IMR-90 (cell line): ENCODE measurements around the gene PMPCA. TPM values are rescaled to one million over a fixed set of nuclear protein-coding genes. Genes with fewer than 3 reads are reported as not detected.

Experiments used
- ATAC-seq: fragments of 200-7000 bp; cut with Tn5 transposase; 2 replicates; pipeline ENCODE4 v1.9.1; 2020; ENCODE audit warnings: low read depth, mild to moderate bottlenecking, moderate library complexity
- BruUV-seq: library from RNA; stranded (reverse); fragments of 400-500 nt; replicated peaks from 2 replicates; lab custom pipeline; 2021; lab: Mats Ljungman, UMichigan
- CTCF ChIA-PET: fragments of 300-600 bp; formaldehyde crosslinking; extraction: SDS; loops from one replicate; lab custom pipeline; 2021; ENCODE audit warnings: antibody characterized with exemption; lab: Yijun Ruan, JAX
- POLR2A ChIA-PET: fragments of 300-600 bp; sonication (Branson Sonifier 250); formaldehyde crosslinking; loops from one replicate; lab custom pipeline; 2022; ENCODE audit warnings: antibody characterized with exemption; ENCODE audit not compliant: unreplicated experiment; lab: Charles Lee
- DNase-seq: peaks from one replicate; pipeline ENCODE4 v3.0.0; 2013
- H2AFZ ChIP-seq: replicated peaks from 2 replicates; pipeline ENCODE3; 2013; ENCODE audit warnings: low read length, mild to moderate bottlenecking; ENCODE audit not compliant: poor library complexity
- H2AK5ac ChIP-seq: 2 replicates; pipeline ENCODE4 v1.6.1; 2013; ENCODE audit warnings: low read depth, low read length, inconsistent platforms
- H2AK9ac ChIP-seq: replicated peaks from 2 replicates; pipeline ENCODE3; 2013; ENCODE audit warnings: mild to moderate bottlenecking, low read depth, low read length, moderate library complexity; ENCODE audit not compliant: poor library complexity
- H2BK120ac ChIP-seq: 2 replicates; pipeline ENCODE4 v1.6.1; 2013; ENCODE audit warnings: low read depth, low read length, inconsistent platforms
- H2BK15ac ChIP-seq: 3 replicates; pipeline ENCODE4 v1.6.1; 2013; ENCODE audit warnings: low read depth, low read length, inconsistent platforms
- H2BK20ac ChIP-seq: 2 replicates; pipeline ENCODE4 v1.6.1; 2013; ENCODE audit warnings: low read depth, mild to moderate bottlenecking, inconsistent platforms, low read length, moderate library complexity
- H2BK5ac ChIP-seq: 2 replicates; pipeline ENCODE4 v1.6.1; 2013; ENCODE audit warnings: mild to moderate bottlenecking, low read depth, low read length, inconsistent platforms; ENCODE audit not compliant: poor library complexity, severe bottlenecking
- H3K14ac ChIP-seq: replicated peaks from 2 replicates; pipeline ENCODE4 v1.6.1; 2013; ENCODE audit warnings: low read depth, low read length, inconsistent platforms
- H3K18ac ChIP-seq: 2 replicates; pipeline ENCODE4 v1.6.1; 2013; ENCODE audit warnings: low read depth, low read length, control low read depth
- H3K23ac ChIP-seq: 2 replicates; pipeline ENCODE4 v1.6.1; 2013; ENCODE audit warnings: low read depth, low read length, inconsistent platforms
- H3K27ac ChIP-seq: 2 replicates; pipeline ENCODE4 v1.5.1; 2013; ENCODE audit warnings: mild to moderate bottlenecking, control low read depth, low read length; ENCODE audit not compliant: insufficient read depth
- H3K27me3 ChIP-seq: 2 replicates; pipeline ENCODE4 v1.6.1; 2013; ENCODE audit warnings: low read length; ENCODE audit not compliant: control insufficient read depth, insufficient read depth
- H3K36me3 ChIP-seq: 2 replicates; pipeline ENCODE4 v1.6.1; 2013; ENCODE audit warnings: low read length, mixed read lengths; ENCODE audit not compliant: control insufficient read depth, insufficient read depth
- H3K4ac ChIP-seq: 2 replicates; pipeline ENCODE4 v1.6.1; 2013; ENCODE audit warnings: low read depth, low read length, inconsistent platforms
- H3K4me1 ChIP-seq: 2 replicates; pipeline ENCODE4 v1.6.1; 2013; ENCODE audit warnings: low read length, mixed read lengths; ENCODE audit not compliant: control insufficient read depth, insufficient read depth
- H3K4me2 ChIP-seq: 2 replicates; pipeline ENCODE4 v1.6.1; 2013; ENCODE audit warnings: low read depth, mild to moderate bottlenecking, control low read depth, low read length, moderate library complexity
- H3K4me3 ChIP-seq: 2 replicates; pipeline ENCODE4 v1.5.1; 2013; ENCODE audit warnings: low read depth, mild to moderate bottlenecking, control low read depth, low read length, moderate library complexity; ENCODE audit not compliant: insufficient read depth
- H3K56ac ChIP-seq: 2 replicates; pipeline ENCODE4 v1.6.1; 2013; ENCODE audit warnings: low read length, inconsistent platforms; ENCODE audit not compliant: insufficient read depth; ENCODE audit errors: extremely low read depth
- H3K79me1 ChIP-seq, 2 experiments: 2 replicates each; pipeline ENCODE4 v1.6.1; 2013; ENCODE audit warnings: low read length in 2 of 2, inconsistent platforms in 1 of 2, low read depth in 1 of 2
- H3K9ac ChIP-seq: 2 replicates; pipeline ENCODE4 v1.6.1; 2013; ENCODE audit warnings: low read depth, low read length, control low read depth
- H3K9me1 ChIP-seq: 2 replicates; pipeline ENCODE4 v1.6.1; 2013; ENCODE audit warnings: low read length, inconsistent platforms; ENCODE audit not compliant: insufficient read depth
- H3K9me3 ChIP-seq: 2 replicates; pipeline ENCODE4 v1.6.1; 2013; ENCODE audit warnings: low read length; ENCODE audit not compliant: control insufficient read depth, insufficient read depth
- H4K20me1 ChIP-seq: 2 replicates; pipeline ENCODE4 v1.6.1; 2013; ENCODE audit warnings: low read length, inconsistent platforms; ENCODE audit not compliant: insufficient read depth
- H4K5ac ChIP-seq: 2 replicates; pipeline ENCODE4 v1.6.1; 2013; ENCODE audit warnings: mild to moderate bottlenecking, low read depth, low read length, control low read depth
- H4K8ac ChIP-seq, 2 experiments: 2 replicates each; pipeline ENCODE4 v1.6.1; 2013; ENCODE audit warnings: low read depth in 2 of 2, low read length in 2 of 2, control low read depth in 1 of 2, inconsistent platforms in 1 of 2
- H4K91ac ChIP-seq: 2 replicates; pipeline ENCODE4 v1.6.1; 2013; ENCODE audit warnings: low read depth, low read length, inconsistent platforms; ENCODE audit not compliant: insufficient read depth
- CHD1 ChIP-seq: IDR thresholded peaks from 2 replicates; pipeline ENCODE4 v1.6.1; 2012; ENCODE audit warnings: low read depth, low read length, improper control_type of control experiment
- FOS ChIP-seq: fragments of 150-350 bp; IDR thresholded peaks from 2 replicates; pipeline ENCODE4 v1.6.1; 2016; ENCODE audit warnings: low read depth, low read length
- MAFK ChIP-seq: IDR thresholded peaks from 2 replicates; pipeline ENCODE4 v1.6.1; 2012; ENCODE audit warnings: low read depth, low read length, improper control_type of control experiment
- MAZ ChIP-seq: IDR thresholded peaks from 2 replicates; pipeline ENCODE4 v1.6.1; 2012; ENCODE audit warnings: low read depth, mild to moderate bottlenecking, low read length, improper control_type of control experiment, moderate library complexity, borderline replicate concordance
- MXI1 ChIP-seq: IDR thresholded peaks from 2 replicates; pipeline ENCODE4 v1.6.1; 2012; ENCODE audit warnings: low read depth, mild to moderate bottlenecking, low read length, moderate library complexity, borderline replicate concordance
- NFE2L2 ChIP-seq: fragments of 150-350 bp; IDR thresholded peaks from 2 replicates; pipeline ENCODE4 v1.6.1; 2016; ENCODE audit warnings: low read depth, mild to moderate bottlenecking, low read length
- POLR2A ChIP-seq: IDR thresholded peaks from 2 replicates; pipeline ENCODE4 v1.6.1; 2012; ENCODE audit warnings: mild to moderate bottlenecking, low read depth, low read length
- RCOR1 ChIP-seq: IDR thresholded peaks from 2 replicates; pipeline ENCODE4 v1.6.1; 2012; ENCODE audit warnings: mild to moderate bottlenecking, low read length, improper control_type of control experiment; ENCODE audit not compliant: insufficient replicate concordance
- RFX5 ChIP-seq: IDR thresholded peaks from 2 replicates; pipeline ENCODE4 v1.8.0; 2012; ENCODE audit warnings: low read depth, mild to moderate bottlenecking, low read length, moderate library complexity
- SMC3 ChIP-seq: fragments of 150-350 bp; IDR thresholded peaks from 2 replicates; pipeline ENCODE4 v1.6.1; 2016; ENCODE audit warnings: low read depth, mild to moderate bottlenecking, antibody characterized with exemption, low read length, moderate library complexity
- USF2 ChIP-seq: fragments of 150-350 bp; IDR thresholded peaks from 2 replicates; pipeline ENCODE4 v1.6.1; 2017; ENCODE audit warnings: mild to moderate bottlenecking, antibody characterized with exemption, low read length, low read depth
- WGBS, 2 experiments: methylation state at CpG; one replicate each; pipeline versions ENCODE4 v1.1.5 to v1.1.7; 2013; ENCODE audit warnings: missing lambda C conversion rate in 2 of 2; ENCODE audit not compliant: insufficient read length in 1 of 2; ENCODE audit errors: extremely low coverage in 2 of 2; 5-methylcytosine and 5-hydroxymethylcytosine counted together
- dilution Hi-C: fragments of 300-500 bp; cut with HindIII; formaldehyde crosslinking; loops from one replicate; pipeline ENCODE4 v1.14.3; 2018; ENCODE audit warnings: low sequenced_read_pairs; ENCODE audit not compliant: unreplicated experiment
- in situ Hi-C: fragments of 300-500 bp; cut with MboI; formaldehyde crosslinking; loops from 3 replicates; pipeline ENCODE4 v1.14.3; 2019; ENCODE audit warnings: low sequenced_read_pairs, inconsistent platforms, mixed read lengths
- intact Hi-C: fragments of 100-400 bp; cut with micrococcal nuclease; formaldehyde crosslinking; loops from 2 replicates; pipeline ENCODE4 v1.10.0; 2022
- polyA plus RNA-seq, 3 experiments: library from polyadenylated mRNA; depleted of rRNA; stranded (reverse); fragments of >200 nt; gene quantifications; 2 replicates each; pipeline ENCODE4 v1.2.3, GENCODE V29; 2012; ENCODE audit warnings: low replicate concordance in 1 of 3
- total RNA-seq: library from RNA; depleted of rRNA; stranded (reverse); fragments of >200 nt; gene quantifications from 2 replicates; pipeline ENCODE4 v1.2.3, GENCODE V29; 2012
- TF ChIP-seq, protein P1 (sequence below): conservative IDR thresholded peaks from 2 replicates; pipeline ENCODE4 v1.5.1; 2012; ENCODE audit warnings: mild to moderate bottlenecking, low read depth, low read length, improper control_type of control experiment

Gene PMPCA
- total and polyA plus RNA-seq, 2 of the 4 experiments (the other 2 are of a cell fraction) = 62.6 to 95.8 TPM

GRCh38 chr9:136451221-136451877, 40.9 kb downstream of the PMPCA start:
- BruUV-seq = no TSS peak
- no peak overlapping the region for H3K18ac ChIP-seq
- ATAC-seq (no peak), DNase-seq (no peak)
- H3K79me1 ChIP-seq = peaks cover 15 to 29% of the 10 kb centered on the region in 2 experiments; a peak in 2 of 4 replicates
- dilution Hi-C loops (no loop called here), in situ Hi-C loops (no loop called here), intact Hi-C loops (no loop called here)
- no peak overlapping the region for H2BK15ac ChIP-seq
- peaks cover 19% of the 10 kb centered on the region for H4K20me1 ChIP-seq
- no peak overlapping the region for H4K91ac ChIP-seq
- no peak overlapping the region for H3K56ac ChIP-seq
- no peak overlapping the region for H4K8ac ChIP-seq
- H2BK120ac ChIP-seq = no peak overlapping the region
- no peak overlapping the region for H3K4me2 ChIP-seq
- no peak overlapping the region for H4K5ac ChIP-seq
- H3K9me3 ChIP-seq = no peaks in the 10 kb centered on the region
- H2AK9ac ChIP-seq = no peak overlapping the region
- no peak overlapping the region for H3K4me3 ChIP-seq
- H3K9ac ChIP-seq = no peak overlapping the region
- no peaks in the 10 kb centered on the region for H3K4me1 ChIP-seq
- no peak overlapping the region for H3K4ac ChIP-seq
- no peak overlapping the region for H3K14ac ChIP-seq
- no peaks in the 10 kb centered on the region for H3K9me1 ChIP-seq
- H2BK20ac ChIP-seq = no peak overlapping the region
- CTCF ChIA-PET = no interaction called here
- H3K27ac ChIP-seq = no peak overlapping the region
- H2AK5ac ChIP-seq = no peak overlapping the region
- no peak overlapping the region for H2BK5ac ChIP-seq
- TF ChIP-seq MAZ = no peak
- TF ChIP-seq, protein P1, sequence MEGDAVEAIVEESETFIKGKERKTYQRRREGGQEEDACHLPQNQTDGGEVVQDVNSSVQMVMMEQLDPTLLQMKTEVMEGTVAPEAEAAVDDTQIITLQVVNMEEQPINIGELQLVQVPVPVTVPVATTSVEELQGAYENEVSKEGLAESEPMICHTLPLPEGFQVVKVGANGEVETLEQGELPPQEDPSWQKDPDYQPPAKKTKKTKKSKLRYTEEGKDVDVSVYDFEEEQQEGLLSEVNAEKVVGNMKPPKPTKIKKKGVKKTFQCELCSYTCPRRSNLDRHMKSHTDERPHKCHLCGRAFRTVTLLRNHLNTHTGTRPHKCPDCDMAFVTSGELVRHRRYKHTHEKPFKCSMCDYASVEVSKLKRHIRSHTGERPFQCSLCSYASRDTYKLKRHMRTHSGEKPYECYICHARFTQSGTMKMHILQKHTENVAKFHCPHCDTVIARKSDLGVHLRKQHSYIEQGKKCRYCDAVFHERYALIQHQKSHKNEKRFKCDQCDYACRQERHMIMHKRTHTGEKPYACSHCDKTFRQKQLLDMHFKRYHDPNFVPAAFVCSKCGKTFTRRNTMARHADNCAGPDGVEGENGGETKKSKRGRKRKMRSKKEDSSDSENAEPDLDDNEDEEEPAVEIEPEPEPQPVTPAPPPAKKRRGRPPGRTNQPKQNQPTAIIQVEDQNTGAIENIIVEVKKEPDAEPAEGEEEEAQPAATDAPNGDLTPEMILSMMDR = no peak
- no peak for TF ChIP-seq NFE2L2
- no peak for TF ChIP-seq POLR2A
- no peak for TF ChIP-seq SMC3
- TF ChIP-seq RCOR1 = no peak
- no peak for TF ChIP-seq RFX5
- TF ChIP-seq FOS = no peak
- no peak for TF ChIP-seq USF2
- no peak for TF ChIP-seq MXI1
- TF ChIP-seq MAFK = no peak
- no peak for TF ChIP-seq CHD1
- H3K27me3 ChIP-seq = no peaks in the 10 kb centered on the region
- H2AFZ ChIP-seq = no peak overlapping the region
- 95% methylated on average over 15 of the region's 26 CpGs; no CpG with 5 or more reads in 1 of the 2 experiments for WGBS, 2 experiments
- POLR2A ChIA-PET = no interaction called here
- peaks cover 80% of the 10 kb centered on the region for H3K36me3 ChIP-seq
- H3K23ac ChIP-seq = no peak overlapping the region
